ENCODE data around the gene IFT22. TPM values are rescaled to one million over a fixed set of nuclear protein-coding genes. Genes with fewer than 3 reads are reported as not detected.
"Not testable (repeated sequence)": the region's sequence is repeated elsewhere in the genome, so short reads cannot be mapped to it uniquely, and the experiment has no call there.

The IFT22 gene
- polyA plus RNA-seq, 2 of the 4 experiments (the other 2 are of a cell fraction) = 50.5 to 58.4 TPM

GRCh38 chr7:101273206-101273605 is 48.4 kb downstream of the IFT22 start:
- DNase-seq (ENCODE audit: low read depth in 1 of 2, low spot score in 1 of 2) (no peak), ATAC-seq (no peak), FAIRE-seq (no peak)
- TF ChIP-seq, protein P1, sequence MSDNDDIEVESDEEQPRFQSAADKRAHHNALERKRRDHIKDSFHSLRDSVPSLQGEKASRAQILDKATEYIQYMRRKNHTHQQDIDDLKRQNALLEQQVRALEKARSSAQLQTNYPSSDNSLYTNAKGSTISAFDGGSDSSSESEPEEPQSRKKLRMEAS (IDR thresholded peaks at IDR 0.05) = no peak
- Histone ChIP-seq H3K27ac (no peak overlapping the region), H3K4me2 (no peak overlapping the region), H3K4me1 (no peaks in the 10 kb centered on the region), H3K9me3 (no peaks in the 10 kb centered on the region), H3K4me3 (no peak overlapping the region)
- CTCF ChIA-PET = interaction anchor here (1.4 to 3.4 kb wide), 3 partner anchors 10 to 81 kb away, joined by 6 to 22 read pairs (median 14); no protein-coding TSS in a partner anchor
- 44% methylated on average over 4 of the region's 4 CpGs for WGBS (ENCODE audit: missing lambda C conversion rate)
- POLR2A ChIA-PET = no interaction called here

DNA sequence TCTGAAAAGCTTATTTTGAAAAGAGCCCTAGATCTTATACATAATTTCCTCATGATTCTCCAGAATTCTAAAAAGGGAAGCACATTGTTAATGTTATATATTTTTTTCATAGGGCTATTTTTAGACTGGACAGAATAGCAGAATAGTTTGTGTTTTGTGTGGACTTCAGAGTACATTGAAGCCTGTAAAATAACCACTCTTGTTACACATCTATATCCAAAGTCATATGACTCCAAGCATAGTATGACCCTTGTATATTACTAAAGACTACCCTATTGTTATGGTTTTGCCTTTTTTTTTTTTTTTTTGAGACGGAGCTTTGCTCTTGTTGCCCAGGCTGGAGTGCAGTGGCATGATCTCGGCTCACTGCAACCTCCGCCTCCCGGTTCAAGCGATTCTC is 50.6 kb downstream of the IFT22 start:
- WGBS (ENCODE audit: missing lambda C conversion rate) = 77% methylated on average over 5 of the region's 5 CpGs
- Histone ChIP-seq H3K4me1 (no peaks in the 10 kb centered on the region), H3K9me3 (no peaks in the 10 kb centered on the region), H3K27ac (no peak overlapping the region), H3K4me2 (no peak overlapping the region), H3K4me3 (no peak overlapping the region)
- DNase-seq (ENCODE audit: low read depth in 1 of 2, low spot score in 1 of 2) (no peak), FAIRE-seq (no peak), ATAC-seq (no peak)
- POLR2A ChIA-PET = no interaction called here
- TF ChIP-seq MAFK (IDR thresholded peaks at IDR 0.05; ENCODE audit: partially characterized antibody) (no peak), ZC3H11A (IDR thresholded peaks at IDR 0.05) (no peak), PHF8 (IDR thresholded peaks at IDR 0.05; ENCODE audit: borderline replicate concordance, low read depth) (no peak), CEBPB (IDR thresholded peaks at IDR 0.05) (no peak), SMC3 (IDR thresholded peaks at IDR 0.05) (no peak), JUNB (IDR thresholded peaks at IDR 0.05) (no peak), RAD21 (conservative IDR thresholded peaks at IDR 0.05 in 1 of 2, IDR thresholded peaks at IDR 0.05 in 1 of 2) (no peak), GATA3 (IDR thresholded peaks at IDR 0.05; ENCODE audit: borderline replicate concordance) (no peak)
- CTCF ChIA-PET = interaction anchor here (1.2 kb wide), 1 partner anchor 127 kb away, joined by 5 read pairs; no protein-coding TSS in a partner anchor

- no peak for ATAC-seq
These were observed 51.9 kb downstream of the IFT22 start for GRCh38 chr7:101269664-101270063.

DNA sequence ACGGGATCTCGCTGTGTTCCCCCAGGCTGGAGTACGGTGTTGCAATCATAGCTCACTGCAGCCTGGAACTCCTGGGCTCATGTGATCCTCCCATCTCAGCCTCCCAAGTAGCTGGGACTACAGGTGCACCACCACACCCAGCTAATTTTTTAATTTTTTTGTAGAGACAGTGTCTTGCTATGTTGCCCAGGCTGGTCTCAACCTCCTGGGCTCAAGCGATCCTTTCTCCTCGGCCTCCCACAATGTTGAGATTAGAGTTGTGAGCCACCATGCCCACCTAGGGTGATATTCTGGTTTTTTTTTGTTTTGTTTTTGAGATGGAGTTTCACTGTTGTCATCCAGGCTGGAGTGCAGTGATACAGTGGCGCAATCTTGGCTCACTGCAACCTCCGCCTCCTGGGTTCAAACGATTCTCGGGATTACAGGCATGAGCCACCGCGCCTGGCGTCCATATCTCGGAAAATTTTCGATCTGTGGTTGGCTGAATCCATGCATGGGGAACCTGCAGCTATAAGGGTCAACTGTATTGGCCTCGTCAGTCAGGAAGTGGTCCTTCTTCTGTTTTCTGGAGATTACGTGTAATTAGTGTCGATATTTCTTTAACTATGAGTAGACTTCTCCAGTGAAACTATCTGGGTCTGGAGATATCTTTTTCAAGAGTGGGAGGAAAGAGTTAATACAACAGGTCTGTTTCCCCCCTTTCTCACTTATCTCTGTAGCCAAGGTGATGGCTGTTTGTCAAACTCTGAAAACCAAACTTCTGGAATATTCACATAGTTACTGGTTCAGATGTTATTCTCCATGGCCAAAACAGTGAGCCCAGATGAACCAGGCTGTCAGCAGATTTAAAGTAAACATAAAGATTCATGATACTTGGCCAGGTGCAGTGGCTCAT is 55.7 kb downstream of the IFT22 start:
- CTCF ChIA-PET = interaction anchor here (0.9 to 1.8 kb wide), 5 partner anchors 25 to 242 kb away, joined by 3 to 4 read pairs (median 3); no protein-coding TSS in a partner anchor
- H3K27ac ChIP-seq = no peak overlapping the region
- TF ChIP-seq EHF (CRISPR knock-in tag; IDR thresholded peaks at IDR 0.05) = no peak
- no peak overlapping the region for H3K4me2 ChIP-seq
- no peaks in the 10 kb centered on the region for H3K4me1 ChIP-seq
- ATAC-seq (no peak), FAIRE-seq (no peak), DNase-seq (ENCODE audit: low read depth in 1 of 2, low spot score in 1 of 2) (no peak)
- POLR2A ChIA-PET = interaction anchor here (0.9 kb wide), 1 partner anchor 14 kb away, joined by 3 read pairs; no protein-coding TSS in a partner anchor
- no peak overlapping the region for H3K4me3 ChIP-seq
- no peaks in the 10 kb centered on the region for H3K9me3 ChIP-seq
- 73% methylated on average over 17 of the region's 17 CpGs for WGBS (ENCODE audit: missing lambda C conversion rate)

More at GRCh38 chr7:101269664-101270063, 51.9 kb downstream of the IFT22 start:
- H3K4me2 ChIP-seq = no peak overlapping the region
- FAIRE-seq (no peak), DNase-seq (ENCODE audit: low read depth in 1 of 2, low spot score in 1 of 2) (no peak)
- no peak overlapping the region for H3K27ac ChIP-seq
- POLR2A ChIA-PET = no interaction called here
- 81% methylated on average over 21 of the region's 21 CpGs for WGBS (ENCODE audit: missing lambda C conversion rate)
- no peaks in the 10 kb centered on the region for H3K4me1 ChIP-seq
- no peak for TF ChIP-seq HOXB5 (CRISPR knock-in tag; IDR thresholded peaks at IDR 0.05)
- no peaks in the 10 kb centered on the region for H3K9me3 ChIP-seq
- H3K4me3 ChIP-seq = no peak overlapping the region
- CTCF ChIA-PET = interaction anchor here (1.0 to 3.2 kb wide), 2 partner anchors 9 to 14 kb away, joined by 3 to 15 read pairs; no protein-coding TSS in a partner anchor

- POLR2A ChIA-PET, H3K4me3 ChIP-seq: not testable (repeated sequence)
- peak; percentile 37 to 39; a peak in 1 of 6 replicates for ATAC-seq
These were observed 57.4 kb downstream of the IFT22 start for GRCh38 chr7:101264102-101264706.

More at GRCh38 chr7:101264102-101264706, 57.4 kb downstream of the IFT22 start:
- DNase-seq (ENCODE audit: low read depth in 1 of 2, low spot score in 1 of 2); CTCF ChIA-PET; H3K9me3 ChIP-seq; H3K27ac ChIP-seq; H3K4me2 ChIP-seq; FAIRE-seq; H3K4me1 ChIP-seq: not testable (repeated sequence)
- WGBS (ENCODE audit: missing lambda C conversion rate) = 42% methylated on average over 6 of the region's 6 CpGs

Small RNA genes lying within 50 kb of the gene (small RNA-seq; reads per million reads assigned to genes)
- 0 reads per million in 6 experiments for gene RNU6-1104P

Other genes with a start within 250 kb of the IFT22 start
- gene TRIM56, start 236.3 kb downstream of the IFT22 start, polyA plus RNA-seq (2011; rRNA removed) = 3.9 and 5.2 TPM in 2 replicates
- gene TRIM56, start 236.3 kb downstream of the IFT22 start, polyA plus RNA-seq (2017; fragmentation: RNase III; extraction: RNeasy Plus Mini Kit Qiagen cat#74134 plus additional on column Dnase treatment) = 15.6 to 17.8 TPM (median 16.5 TPM) in 3 replicates
- 300 and 355 TPM in 2 replicates for gene SERPINE1, start 194.7 kb downstream of the IFT22 start, polyA plus RNA-seq (2011; rRNA removed)
- gene SERPINE1, start 194.7 kb downstream of the IFT22 start, polyA plus RNA-seq (2017; fragmentation: RNase III; extraction: RNeasy Plus Mini Kit Qiagen cat#74134 plus additional on column Dnase treatment) = 286 to 399 TPM (median 346 TPM) in 3 replicates
- 107 and 128 TPM in 2 replicates for gene AP1S1, start 167.3 kb downstream of the IFT22 start, polyA plus RNA-seq (2011; rRNA removed)
- 181 to 187 TPM (median 182 TPM) in 3 replicates for gene AP1S1, start 167.3 kb downstream of the IFT22 start, polyA plus RNA-seq (2017; fragmentation: RNase III; extraction: RNeasy Plus Mini Kit Qiagen cat#74134 plus additional on column Dnase treatment)
- 0.16 and 0.21 TPM in 2 replicates for gene VGF, start 156.2 kb downstream of the IFT22 start, polyA plus RNA-seq (2011; rRNA removed)
- gene VGF, start 156.2 kb downstream of the IFT22 start, polyA plus RNA-seq (2017; fragmentation: RNase III; extraction: RNeasy Plus Mini Kit Qiagen cat#74134 plus additional on column Dnase treatment) = 1.4 to 2.7 TPM (median 2.0 TPM) in 3 replicates
- 0.03 and 0.05 TPM in 2 replicates for gene NAT16, start 141.5 kb downstream of the IFT22 start, polyA plus RNA-seq (2011; rRNA removed)
- gene NAT16, start 141.5 kb downstream of the IFT22 start, polyA plus RNA-seq (2017; fragmentation: RNase III; extraction: RNeasy Plus Mini Kit Qiagen cat#74134 plus additional on column Dnase treatment) = 0.07 to 0.12 TPM in 2 of 3 replicates, not detected in the other
- 0.11 and 0.14 TPM in 2 replicates for gene MOGAT3, start 120.8 kb downstream of the IFT22 start, polyA plus RNA-seq (2011; rRNA removed)
- 0.09 TPM in 1 of 3 replicates, not detected in the others for gene MOGAT3, start 120.8 kb downstream of the IFT22 start, polyA plus RNA-seq (2017; fragmentation: RNase III; extraction: RNeasy Plus Mini Kit Qiagen cat#74134 plus additional on column Dnase treatment)
- 21.1 and 26.0 TPM in 2 replicates for gene PLOD3, start 104.2 kb downstream of the IFT22 start, polyA plus RNA-seq (2011; rRNA removed)
- gene PLOD3, start 104.2 kb downstream of the IFT22 start, polyA plus RNA-seq (2017; fragmentation: RNase III; extraction: RNeasy Plus Mini Kit Qiagen cat#74134 plus additional on column Dnase treatment) = 48.7 to 52.8 TPM (median 50.6 TPM) in 3 replicates
- gene ZNHIT1, start 103.6 kb downstream of the IFT22 start, polyA plus RNA-seq (2011; rRNA removed) = 29.5 and 33.2 TPM in 2 replicates
- gene ZNHIT1, start 103.6 kb downstream of the IFT22 start, polyA plus RNA-seq (2017; fragmentation: RNase III; extraction: RNeasy Plus Mini Kit Qiagen cat#74134 plus additional on column Dnase treatment) = 55.6 to 56.4 TPM (median 55.9 TPM) in 3 replicates
- gene CLDN15, start 84.0 kb downstream of the IFT22 start, polyA plus RNA-seq (2011; rRNA removed) = 9.6 and 12.0 TPM in 2 replicates
- 11.2 to 14.4 TPM (median 12.9 TPM) in 3 replicates for gene CLDN15, start 84.0 kb downstream of the IFT22 start, polyA plus RNA-seq (2017; fragmentation: RNase III; extraction: RNeasy Plus Mini Kit Qiagen cat#74134 plus additional on column Dnase treatment)
- 111 TPM in 2 replicates for gene FIS1, start 76.7 kb downstream of the IFT22 start, polyA plus RNA-seq (2011; rRNA removed)
- 155 to 161 TPM (median 159 TPM) in 3 replicates for gene FIS1, start 76.7 kb downstream of the IFT22 start, polyA plus RNA-seq (2017; fragmentation: RNase III; extraction: RNeasy Plus Mini Kit Qiagen cat#74134 plus additional on column Dnase treatment)
- gene COL26A1, start 41.1 kb upstream of the IFT22 start, polyA plus RNA-seq (2011; rRNA removed) = 1.3 and 1.4 TPM in 2 replicates
- 0.46 to 0.52 TPM (median 0.47 TPM) in 3 replicates for gene COL26A1, start 41.1 kb upstream of the IFT22 start, polyA plus RNA-seq (2017; fragmentation: RNase III; extraction: RNeasy Plus Mini Kit Qiagen cat#74134 plus additional on column Dnase treatment)

All from A549 (cell line).